ENCODE measurements around the gene PRKCA. TPM values are rescaled to one million over a fixed set of nuclear protein-coding genes. Genes with fewer than 3 reads are reported as not detected.

Gene PRKCA
- total RNA-seq, 1 donor from 2014 or later = 132 TPM

- intact Hi-C loops (cut with micrococcal nuclease) = no loop called here
These were observed 444.3 kb downstream of the PRKCA start for GRCh38 chr17:66746736-66747135.

GRCh38 chr17:66747578-66748275 lies 445.3 kb downstream of the PRKCA start:
- intact Hi-C loops (cut with micrococcal nuclease) = no loop called here

GRCh38 chr17:66748578-66748977 lies 446.2 kb downstream of the PRKCA start:
- intact Hi-C loops (cut with micrococcal nuclease) = no loop called here

- intact Hi-C loops (cut with micrococcal nuclease) = no loop called here
These were observed 446.9 kb downstream of the PRKCA start for GRCh38 chr17:66749217-66749832.

GRCh38 chr17:66750116-66750515 lies 447.7 kb downstream of the PRKCA start:
- intact Hi-C loops (cut with micrococcal nuclease) = no loop called here

- intact Hi-C loops (cut with micrococcal nuclease) = no loop called here
These were observed 448.5 kb downstream of the PRKCA start for GRCh38 chr17:66750781-66751543.

- intact Hi-C loops (cut with micrococcal nuclease) = no loop called here
These were observed 449.4 kb downstream of the PRKCA start for GRCh38 chr17:66751771-66752170.

- intact Hi-C loops (cut with micrococcal nuclease) = no loop called here
These were observed 450.0 kb downstream of the PRKCA start for GRCh38 chr17:66752411-66752810.

GRCh38 chr17:66753126-66753920 lies 450.9 kb downstream of the PRKCA start:
- intact Hi-C loops (cut with micrococcal nuclease) = no loop called here

GRCh38 chr17:66755101-66755943 lies 452.9 kb downstream of the PRKCA start:
- intact Hi-C loops (cut with micrococcal nuclease) = no loop called here

GRCh38 chr17:66755944-66756290 lies 453.5 kb downstream of the PRKCA start:
- intact Hi-C loops (cut with micrococcal nuclease) = no loop called here

GRCh38 chr17:66760324-66760723 lies 457.9 kb downstream of the PRKCA start:
- intact Hi-C loops (cut with micrococcal nuclease) = no loop called here

GRCh38 chr17:66762276-66762675 lies 459.9 kb downstream of the PRKCA start:
- intact Hi-C loops (cut with micrococcal nuclease) = no loop called here

GRCh38 chr17:66763056-66763455 lies 460.6 kb downstream of the PRKCA start:
- intact Hi-C loops (cut with micrococcal nuclease) = no loop called here

- intact Hi-C loops (cut with micrococcal nuclease) = no loop called here
These were observed 462.1 kb downstream of the PRKCA start for GRCh38 chr17:66764506-66764905.

GRCh38 chr17:66767154-66767933 lies 464.9 kb downstream of the PRKCA start:
- intact Hi-C loops (cut with micrococcal nuclease) = no loop called here

GRCh38 chr17:66769911-66770310 lies 467.5 kb downstream of the PRKCA start:
- intact Hi-C loops (cut with micrococcal nuclease) = no loop called here

GRCh38 chr17:66772148-66772812 lies 469.9 kb downstream of the PRKCA start:
- intact Hi-C loops (cut with micrococcal nuclease) = no loop called here

GRCh38 chr17:66775271-66775670 lies 472.9 kb downstream of the PRKCA start:
- intact Hi-C loops (cut with micrococcal nuclease) = no loop called here

Measured in T-helper 1 cell treated with Interleukin-12 subunit alpha and Interleukin-12 subunit beta and Interleukin-4 antibody, amounts not matched to agents 30 ng/mL and 1 ng/mL, for 36 hours (primary cell).